H9 (cell line): ENCODE results near the gene GALNT10. TPM values are rescaled to one million over a fixed set of nuclear protein-coding genes. Genes with fewer than 3 reads are reported as not detected.

Experiments used
- DNase-seq: peaks from one replicate; pipeline ENCODE4 v3.0.0-alpha.2; 2017
- H2AFZ ChIP-seq: one replicate; pipeline ENCODE4 v1.6.1; 2013; ENCODE audit warnings: mild to moderate bottlenecking, low read length, control low read depth, moderate library complexity
- H2AK5ac ChIP-seq: 2 replicates; pipeline ENCODE4 v1.6.1; 2013; ENCODE audit warnings: low read length, control low read depth, mixed read lengths; ENCODE audit not compliant: insufficient read length
- H2BK120ac ChIP-seq: one replicate; pipeline ENCODE4 v1.6.1; 2013; ENCODE audit warnings: low read depth, mild to moderate bottlenecking, low read length, control low read depth, inconsistent platforms; ENCODE audit not compliant: poor library complexity, severe bottlenecking
- H2BK12ac ChIP-seq: 2 replicates; pipeline ENCODE4 v1.6.1; 2013; ENCODE audit warnings: low read length, control low read depth, mixed read lengths, low read depth; ENCODE audit not compliant: insufficient read length
- H2BK15ac ChIP-seq: 2 replicates; pipeline ENCODE4 v1.6.1; 2013; ENCODE audit warnings: low read depth, low read length, control low read depth
- H2BK20ac ChIP-seq: one replicate; pipeline ENCODE4 v1.6.1; 2013; ENCODE audit warnings: low read depth, mild to moderate bottlenecking, low read length, control low read depth, inconsistent platforms; ENCODE audit not compliant: poor library complexity, severe bottlenecking
- H2BK5ac ChIP-seq: 2 replicates; pipeline ENCODE4 v1.6.1; 2013; ENCODE audit warnings: low read length, control low read depth, mixed read lengths; ENCODE audit not compliant: insufficient read length
- H3K14ac ChIP-seq: 2 replicates; pipeline ENCODE4 v1.6.1; 2013; ENCODE audit warnings: low read length, control low read depth; ENCODE audit not compliant: insufficient read depth
- H3K18ac ChIP-seq: 2 replicates; pipeline ENCODE4 v1.6.1; 2013; ENCODE audit warnings: low read depth, mild to moderate bottlenecking, mixed read lengths, low read length, control low read depth; ENCODE audit not compliant: insufficient read length
- H3K23ac ChIP-seq: 2 replicates; pipeline ENCODE4 v1.6.1; 2013; ENCODE audit warnings: low read length, control low read depth, mixed read lengths, low read depth; ENCODE audit not compliant: insufficient read length
- H3K23me2 ChIP-seq: 2 replicates; pipeline ENCODE4 v1.6.1; 2013; ENCODE audit warnings: low read depth, mild to moderate bottlenecking, mixed read lengths, low read length, control low read depth; ENCODE audit not compliant: insufficient read length, poor library complexity, severe bottlenecking
- H3K27ac ChIP-seq: 2 replicates; pipeline ENCODE4 v1.5.1; 2013; ENCODE audit warnings: low read length, control low read depth, mixed read lengths, low read depth; ENCODE audit not compliant: insufficient read length
- H3K27me3 ChIP-seq: 2 replicates; pipeline ENCODE4 v1.6.1; 2013; ENCODE audit warnings: low read length, control low read depth, inconsistent platforms; ENCODE audit not compliant: insufficient read depth
- H3K4ac ChIP-seq: 2 replicates; pipeline ENCODE4 v1.6.1; 2013; ENCODE audit warnings: low read depth, mild to moderate bottlenecking, control low read depth, inconsistent platforms, low read length, moderate library complexity
- H3K4me1 ChIP-seq: 2 replicates; pipeline ENCODE4 v1.6.1; 2013; ENCODE audit warnings: low read length, control low read depth, inconsistent platforms; ENCODE audit not compliant: insufficient read depth
- H3K4me2 ChIP-seq: 2 replicates; pipeline ENCODE4 v1.6.1; 2013; ENCODE audit warnings: low read length, control low read depth, mixed read lengths; ENCODE audit not compliant: insufficient read length, insufficient read depth
- H3K56ac ChIP-seq: 2 replicates; pipeline ENCODE4 v1.6.1; 2013; ENCODE audit warnings: low read depth, mild to moderate bottlenecking, mixed read lengths, low read length, control low read depth; ENCODE audit not compliant: insufficient read length
- H3K79me1 ChIP-seq: 2 replicates; pipeline ENCODE4 v1.6.1; 2013; ENCODE audit warnings: low read depth, mild to moderate bottlenecking, moderate library complexity, low read length, control low read depth, inconsistent platforms; ENCODE audit not compliant: insufficient read depth, poor library complexity, severe bottlenecking
- H3K79me2 ChIP-seq: 2 replicates; pipeline ENCODE4 v1.6.1; 2013; ENCODE audit warnings: low read length, control low read depth, inconsistent platforms; ENCODE audit not compliant: insufficient read depth
- H3K9ac ChIP-seq: 2 replicates; pipeline ENCODE4 v1.6.1; 2013; ENCODE audit warnings: low read length, control low read depth, mixed read lengths; ENCODE audit not compliant: insufficient read length; ENCODE audit errors: extremely low read depth
- H3K9me3 ChIP-seq: one replicate; pipeline ENCODE4 v1.6.1; 2013; ENCODE audit warnings: low read depth, low read length, inconsistent platforms; ENCODE audit not compliant: control insufficient read depth
- H3T11ph ChIP-seq: one replicate; pipeline ENCODE4 v1.6.1; 2013; ENCODE audit warnings: mild to moderate bottlenecking, low read length, control low read depth, inconsistent platforms
- H4K20me1 ChIP-seq: one replicate; pipeline ENCODE4 v1.6.1; 2013; ENCODE audit not compliant: control insufficient read depth, insufficient read length, insufficient read depth
- H4K5ac ChIP-seq: 2 replicates; pipeline ENCODE4 v1.6.1; 2013; ENCODE audit warnings: low read depth, mild to moderate bottlenecking, mixed read lengths, low read length, control low read depth; ENCODE audit not compliant: insufficient read length
- H4K8ac ChIP-seq: replicated peaks from 2 replicates; pipeline ENCODE4 v1.6.1; 2013; ENCODE audit warnings: low read length, control low read depth, mixed read lengths, low read depth; ENCODE audit not compliant: insufficient read length
- H4K91ac ChIP-seq: 2 replicates; pipeline ENCODE4 v1.6.1; 2013; ENCODE audit warnings: low read depth, mild to moderate bottlenecking, moderate library complexity, mixed read lengths, low read length, control low read depth; ENCODE audit not compliant: insufficient read length
- H3K27ac Mint-ChIP-seq, 3 experiments: 2 replicates in 2 of 3; 3 replicates in 1 of 3; pipeline ENCODE4 v1.8.0; 2020 to 2021; ENCODE audit warnings: mixed read lengths in 3 of 3, mild to moderate bottlenecking in 1 of 3, moderate library complexity in 1 of 3
- H3K27me3 Mint-ChIP-seq: 2 replicates; pipeline ENCODE4 v1.8.0; 2021; ENCODE audit warnings: low read depth, mild to moderate bottlenecking, moderate library complexity, mixed read lengths
- H3K36me3 Mint-ChIP-seq, 3 experiments: 2 replicates in 2 of 3; 3 replicates in 1 of 3; pipeline ENCODE4 v1.8.0; 2020 to 2021; ENCODE audit warnings: low read depth in 3 of 3, mixed read lengths in 3 of 3; ENCODE audit not compliant: insufficient read depth in 1 of 3
- H3K4me1 Mint-ChIP-seq, 2 experiments: 2 replicates each; pipeline ENCODE4 v1.8.0; 2020; ENCODE audit warnings: mixed read lengths in 2 of 2
- H3K4me3 Mint-ChIP-seq, 2 experiments: 2 replicates in 1 of 2; 3 replicates in 1 of 2; pipeline ENCODE4 v1.8.0; 2020 to 2021; ENCODE audit warnings: mild to moderate bottlenecking in 2 of 2, mixed read lengths in 2 of 2, moderate library complexity in 1 of 2
- H3K9me3 Mint-ChIP-seq, 2 experiments: 2 replicates in 1 of 2; 3 replicates in 1 of 2; pipeline ENCODE4 v1.8.0; 2020; ENCODE audit warnings: mild to moderate bottlenecking in 2 of 2, mixed read lengths in 2 of 2, moderate library complexity in 1 of 2
- CTCF ChIP-seq: fragments of 200-600 bp; sonication (generic); conservative IDR thresholded peaks from 3 replicates; pipeline ENCODE4 v1.8.0; 2021; ENCODE audit warnings: antibody characterized with exemption, mild to moderate bottlenecking
- WGBS: extraction: QIAGEN DNeasy Blood & Tissue Kit; methylation state at CpG from one replicate; pipeline ENCODE4 v1.1.7; 2013; ENCODE audit warnings: missing lambda C conversion rate, low lambda C conversion rate, mixed read lengths; ENCODE audit not compliant: insufficient read length; ENCODE audit errors: extremely low coverage; 5-methylcytosine and 5-hydroxymethylcytosine counted together
- total RNA-seq: library from RNA; stranded (reverse); gene quantifications from 2 replicates; pipeline ENCODE4 v1.2.1, GENCODE V29; 2021

GALNT10 gene
- total RNA-seq, 1 experiment from 2014 or later, result 15.4 TPM

- Histone ChIP-seq H2BK120ac (no peak overlapping the region), H2AK5ac (no peak overlapping the region), H3K9ac (no peak overlapping the region), H4K8ac (no peak overlapping the region), H2BK15ac (no peak overlapping the region), H3K56ac (no peak overlapping the region), H3K79me1 (no peaks in the 10 kb centered on the region), H3K27ac (no peak overlapping the region), H3K18ac (no peak overlapping the region), H3K27me3 (no peaks in the 10 kb centered on the region), H4K5ac (no peak overlapping the region), H2BK20ac (no peak overlapping the region), H3K23ac (no peak overlapping the region), H2BK12ac (no peak overlapping the region), H3K14ac (no peak overlapping the region), H3K4me1 (peaks cover 8% of the 10 kb centered on the region; the same call in 1 of the 2 replicates), H3K9me3 (no peaks in the 10 kb centered on the region), H2BK5ac (no peak overlapping the region), H3K4ac (no peak overlapping the region), H3K79me2 (no peaks in the 10 kb centered on the region), H3T11ph (no peak overlapping the region), H3K23me2 (no peaks in the 10 kb centered on the region), H2AFZ (no peak overlapping the region), H4K91ac (no peak overlapping the region), H4K20me1 (no peaks in the 10 kb centered on the region), H3K4me2 (no peak overlapping the region)
- peaks cover 15 to 29% of the 10 kb centered on the region in 2 experiments for H3K4me1 Mint-ChIP-seq
- no peak for TF ChIP-seq CTCF
- peak overlapping the region in 1 of 3 experiments; percentile 8; a peak in 2 of 7 replicates for H3K27ac Mint-ChIP-seq
- no peak overlapping the region for H3K4me3 Mint-ChIP-seq
- DNase-seq, result no peak
- H3K9me3 Mint-ChIP-seq, result no peaks in the 10 kb centered on the region
- H3K27me3 Mint-ChIP-seq, result no peaks in the 10 kb centered on the region
- no CpG with 5 or more reads among the region's 8 CpGs for WGBS
- H3K36me3 Mint-ChIP-seq, result no peaks in the 10 kb centered on the region
Measured at GRCh38 chr5:154373729-154374179, 183.2 kb downstream of the GALNT10 start.
